Astrocyte (in vitro differentiated cells and primary cell): ENCODE data around the gene PLXNC1. TPM values are rescaled to one million over a fixed set of nuclear protein-coding genes. Genes with fewer than 3 reads are reported as not detected.

Source experiments
- DNase-seq: peaks from one replicate; pipeline ENCODE4 v3.0.0-alpha.2; 2010; ENCODE audit warnings: low read depth
- FAIRE-seq: peaks from 2 replicates; lab custom pipeline; 2011; peaks lifted over from hg19 to GRCh38; lab: Jason Lieb, UNC
- H2AFZ ChIP-seq: 2 replicates; pipeline ENCODE4 v1.6.0; 2012; ENCODE audit warnings: low read depth, low read length, inconsistent platforms
- H3K27ac ChIP-seq: 2 replicates; pipeline ENCODE4 v1.5.1; 2011; ENCODE audit warnings: low read depth, low read length, inconsistent platforms
- H3K27me3 ChIP-seq: 2 replicates; pipeline ENCODE4 v1.6.0; 2011; ENCODE audit warnings: low read length, inconsistent platforms; ENCODE audit not compliant: insufficient read depth
- H3K36me3 ChIP-seq: 2 replicates; pipeline ENCODE4 v1.5.1; 2011; ENCODE audit warnings: low read length, inconsistent platforms; ENCODE audit not compliant: insufficient read depth
- H3K4me1 ChIP-seq: 2 replicates; pipeline ENCODE4 v1.5.1; 2011; ENCODE audit warnings: low read length, inconsistent platforms; ENCODE audit not compliant: insufficient read depth
- H3K4me2 ChIP-seq: 2 replicates; pipeline ENCODE4 v1.6.0; 2012; ENCODE audit warnings: low read length, inconsistent platforms
- H3K4me3 ChIP-seq: 2 replicates; pipeline ENCODE4 v1.5.1; 2011; ENCODE audit warnings: low read depth, mild to moderate bottlenecking, low read length, inconsistent platforms; ENCODE audit not compliant: insufficient read depth
- H3K79me2 ChIP-seq: 2 replicates; pipeline ENCODE4 v1.6.0; 2012; ENCODE audit warnings: mild to moderate bottlenecking, low read length, inconsistent platforms; ENCODE audit not compliant: insufficient read depth
- H3K9ac ChIP-seq: 2 replicates; pipeline ENCODE4 v1.6.0; 2012; ENCODE audit warnings: mild to moderate bottlenecking, low read length, inconsistent platforms
- H3K9me3 ChIP-seq: 2 replicates; pipeline ENCODE4 v1.5.1; 2012; ENCODE audit warnings: low read depth, mild to moderate bottlenecking, low read length, inconsistent platforms; ENCODE audit not compliant: insufficient read depth
- H4K20me1 ChIP-seq: 2 replicates; pipeline ENCODE4 v1.6.0; 2012; ENCODE audit warnings: low read length, inconsistent platforms; ENCODE audit not compliant: insufficient read depth
- H3K27ac Mint-ChIP-seq: one replicate; pipeline ENCODE4 v1.8.0; 2021; ENCODE audit warnings: mild to moderate bottlenecking, mixed read lengths; ENCODE audit not compliant: unreplicated experiment
- H3K27me3 Mint-ChIP-seq: one replicate; pipeline ENCODE4 v1.8.0; 2021; ENCODE audit warnings: low read depth, mixed read lengths; ENCODE audit not compliant: unreplicated experiment
- H3K36me3 Mint-ChIP-seq: one replicate; pipeline ENCODE4 v1.8.0; 2021; ENCODE audit warnings: low read depth, mixed read lengths; ENCODE audit not compliant: unreplicated experiment
- H3K4me1 Mint-ChIP-seq: one replicate; pipeline ENCODE4 v1.8.0; 2021; ENCODE audit warnings: low read depth, mixed read lengths; ENCODE audit not compliant: unreplicated experiment
- H3K4me3 Mint-ChIP-seq: one replicate; pipeline ENCODE4 v1.8.0; 2021; ENCODE audit warnings: mild to moderate bottlenecking, moderate library complexity, mixed read lengths; ENCODE audit not compliant: unreplicated experiment
- H3K9me3 Mint-ChIP-seq: one replicate; pipeline ENCODE4 v1.8.0; 2021; ENCODE audit warnings: mild to moderate bottlenecking, mixed read lengths; ENCODE audit not compliant: unreplicated experiment
- EZH2 ChIP-seq: IDR thresholded peaks from 2 replicates; pipeline ENCODE4 v1.6.1; 2012; ENCODE audit warnings: mild to moderate bottlenecking, low read length, inconsistent platforms; ENCODE audit not compliant: insufficient read depth
- total RNA-seq: library from RNA; stranded (reverse); gene quantifications from 2 replicates; pipeline ENCODE4 v1.2.1, GENCODE V29; 2021
- TF ChIP-seq, protein P1 (sequence below): IDR thresholded peaks from 2 replicates; pipeline ENCODE4 v1.5.1; 2011; ENCODE audit warnings: low read depth, mild to moderate bottlenecking, inconsistent platforms, low read length, moderate library complexity; ENCODE audit not compliant: insufficient read depth

The PLXNC1 gene
- total RNA-seq, 1 donor from 2014 or later, result 6.9 TPM

DNA sequence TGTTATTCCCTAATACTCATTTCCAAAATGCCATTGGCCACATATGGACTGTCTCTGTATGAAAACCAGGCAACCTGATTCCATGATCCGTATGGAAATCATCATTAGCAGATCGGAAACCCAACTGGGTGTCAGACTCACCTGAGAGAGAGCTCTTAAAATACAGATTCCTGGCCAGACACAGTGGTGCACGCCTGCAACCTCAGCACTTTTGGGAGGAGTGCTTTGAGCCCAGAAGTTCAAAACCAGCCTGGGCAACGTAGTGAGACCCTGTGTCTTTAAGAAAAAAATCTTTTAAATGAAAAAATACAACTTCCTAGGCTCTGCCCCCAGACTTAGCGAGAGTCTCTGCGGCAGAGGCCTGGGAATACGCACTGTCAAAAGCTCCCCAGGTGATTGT lies 37.4 kb downstream of the PLXNC1 start:
- no peak overlapping the region for H3K4me3 ChIP-seq
- Mint-ChIP-seq H3K27me3 (peaks cover 5% of the 10 kb centered on the region), H3K4me1 (peaks cover 2% of the 10 kb centered on the region), H3K27ac (no peak overlapping the region), H3K4me3 (no peak overlapping the region), H3K36me3 (peaks cover under 1% of the 10 kb centered on the region), H3K9me3 (peaks cover under 1% of the 10 kb centered on the region)
- H4K20me1 ChIP-seq, result no peaks in the 10 kb centered on the region
- H3K9me3 ChIP-seq, result no peaks in the 10 kb centered on the region
- TF ChIP-seq, protein P1, sequence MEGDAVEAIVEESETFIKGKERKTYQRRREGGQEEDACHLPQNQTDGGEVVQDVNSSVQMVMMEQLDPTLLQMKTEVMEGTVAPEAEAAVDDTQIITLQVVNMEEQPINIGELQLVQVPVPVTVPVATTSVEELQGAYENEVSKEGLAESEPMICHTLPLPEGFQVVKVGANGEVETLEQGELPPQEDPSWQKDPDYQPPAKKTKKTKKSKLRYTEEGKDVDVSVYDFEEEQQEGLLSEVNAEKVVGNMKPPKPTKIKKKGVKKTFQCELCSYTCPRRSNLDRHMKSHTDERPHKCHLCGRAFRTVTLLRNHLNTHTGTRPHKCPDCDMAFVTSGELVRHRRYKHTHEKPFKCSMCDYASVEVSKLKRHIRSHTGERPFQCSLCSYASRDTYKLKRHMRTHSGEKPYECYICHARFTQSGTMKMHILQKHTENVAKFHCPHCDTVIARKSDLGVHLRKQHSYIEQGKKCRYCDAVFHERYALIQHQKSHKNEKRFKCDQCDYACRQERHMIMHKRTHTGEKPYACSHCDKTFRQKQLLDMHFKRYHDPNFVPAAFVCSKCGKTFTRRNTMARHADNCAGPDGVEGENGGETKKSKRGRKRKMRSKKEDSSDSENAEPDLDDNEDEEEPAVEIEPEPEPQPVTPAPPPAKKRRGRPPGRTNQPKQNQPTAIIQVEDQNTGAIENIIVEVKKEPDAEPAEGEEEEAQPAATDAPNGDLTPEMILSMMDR, result no peak
- TF ChIP-seq EZH2, result no peak
- H3K9ac ChIP-seq, result no peak overlapping the region
- peaks cover 36% of the 10 kb centered on the region for H3K27me3 ChIP-seq
- H2AFZ ChIP-seq, result no peak overlapping the region
- H3K4me1 ChIP-seq, result peaks cover 7% of the 10 kb centered on the region
- no peaks in the 10 kb centered on the region for H3K36me3 ChIP-seq
- no peak overlapping the region for H3K4me2 ChIP-seq
- H3K27ac ChIP-seq, result no peak overlapping the region
- DNase-seq, result no peak
- no peaks in the 10 kb centered on the region for H3K79me2 ChIP-seq
- FAIRE-seq, result no peak

DNA sequence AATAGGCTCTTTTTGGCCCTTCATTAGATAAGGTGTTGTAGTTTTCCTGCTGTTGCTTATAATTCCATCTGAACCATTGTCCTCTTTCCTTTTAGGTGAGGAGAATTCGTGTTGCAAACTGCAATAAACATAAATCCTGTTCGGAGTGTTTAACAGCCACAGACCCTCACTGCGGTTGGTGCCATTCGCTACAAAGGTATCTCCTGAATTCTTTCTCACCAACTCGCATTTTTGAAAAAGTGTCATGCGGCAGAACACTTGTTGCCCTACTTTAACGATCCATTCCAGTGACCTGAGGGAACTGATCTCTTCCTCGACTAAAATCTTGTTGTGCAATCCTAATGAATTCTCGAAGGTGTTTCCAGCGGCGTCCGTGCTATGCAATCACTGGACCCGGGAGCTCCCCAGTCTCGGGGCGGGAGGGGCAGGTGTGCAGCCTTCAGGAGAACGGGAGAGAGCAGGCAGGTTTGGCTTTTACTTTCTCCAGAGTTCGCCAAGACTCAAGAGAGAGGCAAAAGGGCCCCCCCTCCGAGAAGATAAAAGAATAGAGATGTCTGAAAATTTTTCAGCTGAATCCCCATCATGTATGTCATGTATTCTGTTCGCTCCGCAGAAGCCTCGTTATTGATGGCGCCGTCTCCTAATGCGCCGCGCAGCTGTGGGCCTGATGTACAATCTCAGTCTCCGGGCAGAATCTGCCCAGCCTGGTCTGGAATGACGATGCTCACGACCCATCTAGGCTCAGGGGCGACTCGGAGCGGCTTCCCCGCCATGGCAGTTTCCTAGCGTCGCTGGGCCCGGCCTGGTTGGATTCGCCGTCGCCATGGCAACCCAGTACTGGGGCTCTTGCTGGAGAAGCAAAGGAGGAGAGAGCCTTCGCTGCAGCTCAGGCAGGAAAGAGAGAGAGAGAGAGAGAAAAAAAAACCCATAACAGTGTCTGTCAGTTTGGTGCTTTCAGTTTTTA lies 38.2 kb downstream of the PLXNC1 start:
- Mint-ChIP-seq H3K4me3 (no peak overlapping the region), H3K27me3 (peaks cover 5% of the 10 kb centered on the region), H3K27ac (no peak overlapping the region), H3K9me3 (no peaks in the 10 kb centered on the region), H3K4me1 (peaks cover 2% of the 10 kb centered on the region), H3K36me3 (peaks cover 2% of the 10 kb centered on the region)
- H4K20me1 ChIP-seq, result no peaks in the 10 kb centered on the region
- H3K79me2 ChIP-seq, result no peaks in the 10 kb centered on the region
- H3K9me3 ChIP-seq, result no peaks in the 10 kb centered on the region
- peak overlapping the region; percentile 43 for H3K4me3 ChIP-seq
- FAIRE-seq (no peak), DNase-seq (peak; percentile 61)
- H3K4me1 ChIP-seq, result peaks cover 7% of the 10 kb centered on the region
- no peaks in the 10 kb centered on the region for H3K36me3 ChIP-seq
- peak overlapping the region; percentile 82 for H3K4me2 ChIP-seq
- H3K27ac ChIP-seq, result no peak overlapping the region
- TF ChIP-seq, protein P1, result no peak
- TF ChIP-seq EZH2, result no peak
- no peak overlapping the region for H3K9ac ChIP-seq
- peaks cover 36% of the 10 kb centered on the region for H3K27me3 ChIP-seq
- peak overlapping the region; percentile 58 for H2AFZ ChIP-seq

DNA sequence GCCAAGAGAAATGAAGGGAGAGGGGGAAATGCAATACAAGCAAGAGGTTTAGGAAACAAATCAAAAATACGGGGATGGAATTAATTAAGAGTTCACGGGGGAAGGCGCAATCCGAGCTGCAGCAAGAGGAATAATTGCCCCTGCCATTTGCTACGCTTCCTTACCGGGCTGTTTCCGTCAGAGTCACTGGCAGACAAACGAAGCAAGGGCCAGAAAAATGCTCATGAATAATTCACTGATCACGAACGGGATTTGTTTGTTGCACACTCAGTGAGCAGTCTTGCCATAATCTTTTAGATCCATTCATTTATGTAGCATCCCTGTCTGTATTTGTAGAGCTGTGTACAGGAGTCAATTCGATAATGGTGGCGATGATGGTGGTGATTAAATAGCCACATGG lies 39.0 kb downstream of the PLXNC1 start:
- Mint-ChIP-seq H3K9me3 (no peaks in the 10 kb centered on the region), H3K36me3 (peaks cover 2% of the 10 kb centered on the region), H3K4me1 (peaks cover 2% of the 10 kb centered on the region), H3K4me3 (no peak overlapping the region), H3K27ac (no peak overlapping the region), H3K27me3 (peaks cover 5% of the 10 kb centered on the region)
- Histone ChIP-seq H3K9me3 (no peaks in the 10 kb centered on the region), H4K20me1 (no peaks in the 10 kb centered on the region), H3K36me3 (no peaks in the 10 kb centered on the region), H3K4me1 (peaks cover 7% of the 10 kb centered on the region), H3K4me2 (peak overlapping the region; percentile 82), H3K27me3 (peaks cover 36% of the 10 kb centered on the region), H3K79me2 (no peaks in the 10 kb centered on the region), H3K4me3 (peak overlapping the region; percentile 43), H2AFZ (peak overlapping the region; percentile 37), H3K27ac (no peak overlapping the region), H3K9ac (no peak overlapping the region)
- DNase-seq (no peak), FAIRE-seq (no peak)
- TF ChIP-seq, protein P1, result no peak
- no peak for TF ChIP-seq EZH2
